Lower lobe of right lung (tissue), 2 donors: ENCODE results near the gene SMCO3. TPM values are rescaled to one million over a fixed set of nuclear protein-coding genes. Genes with fewer than 3 reads are reported as not detected.
"Not testable (repeated sequence)": the region's sequence is repeated elsewhere in the genome, so short reads cannot be mapped to it uniquely, and the experiment has no call there.

Experiments
- ATAC-seq, 2 donors: fragments of 200-7000 bp; cut with Tn5 transposase; one replicate each; pipeline ENCODE4 v1.9.1; 2020 to 2022; ENCODE audit warnings: mild to moderate bottlenecking in 2 of 2, moderate library complexity in 2 of 2
- DNase-seq: peaks from one replicate; pipeline ENCODE4 v3.0.0-alpha.2; 2020
- H3K27ac ChIP-seq: fragments of 200-600 bp; one replicate; pipeline ENCODE4 v1.8.0; 2022
- H3K27me3 ChIP-seq: fragments of 200-600 bp; one replicate; pipeline ENCODE4 v1.8.0; 2022; ENCODE audit warnings: low read depth
- H3K36me3 ChIP-seq: fragments of 200-600 bp; one replicate; pipeline ENCODE4 v1.8.0; 2022; ENCODE audit warnings: mild to moderate bottlenecking
- H3K4me1 ChIP-seq: fragments of 200-600 bp; one replicate; pipeline ENCODE4 v1.8.0; 2022
- H3K4me3 ChIP-seq: fragments of 200-600 bp; one replicate; pipeline ENCODE4 v1.8.0; 2022; ENCODE audit warnings: mild to moderate bottlenecking
- H3K9me3 ChIP-seq: fragments of 200-600 bp; one replicate; pipeline ENCODE4 v1.8.0; 2022
- CTCF ChIP-seq: fragments of 200-600 bp; IDR thresholded peaks from one replicate; pipeline ENCODE4 v1.8.0; 2022; ENCODE audit warnings: antibody characterized with exemption, mild to moderate bottlenecking
- intact Hi-C: fragments of 100-400 bp; cut with DNase I; formaldehyde crosslinking; loops from one replicate; pipeline ENCODE4 v1.11.0; 2022
- total RNA-seq: library from RNA; stranded (reverse); fragmentation: NEBNext Ultra II Directional; extraction: Animal tissue kit (Norgen Biotek cat#: 25700); gene quantifications from one replicate; pipeline ENCODE4 v1.2.1, GENCODE V29; 2021
- donor health status: DM: no; HTN: yes; CAD: no; lungs with severe emphysema.

The SMCO3 gene
- total RNA-seq, 1 donor from 2014 or later = 0.68 TPM

DNA sequence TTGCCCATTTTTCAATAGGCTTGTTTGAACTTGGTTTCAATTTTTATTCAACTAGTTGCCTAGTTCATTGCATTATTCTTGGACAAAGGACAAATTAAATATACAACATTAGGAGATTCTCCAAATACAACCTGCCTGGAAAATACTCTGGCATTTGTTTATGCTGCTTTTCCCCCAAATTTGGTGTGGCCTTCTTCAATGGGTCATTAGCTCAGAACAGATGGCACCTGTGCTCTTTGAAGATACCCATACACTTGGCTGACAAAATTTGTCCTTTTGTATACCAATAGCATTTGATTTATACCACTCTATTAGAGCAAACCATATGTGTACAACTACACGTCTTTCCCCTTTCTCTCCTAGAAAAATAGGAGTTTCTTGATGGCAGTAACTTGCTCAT lies 46.4 kb downstream of the SMCO3 start:
- DNase-seq = no peak
- peaks cover 22% of the 10 kb centered on the region for H3K4me1 ChIP-seq
- peak overlapping the region; percentile 83 for H3K4me3 ChIP-seq
- H3K27me3 ChIP-seq = no peaks in the 10 kb centered on the region
- ATAC-seq = no peak
- intact Hi-C loops = no loop called here
- no peaks in the 10 kb centered on the region for H3K9me3 ChIP-seq
- H3K36me3 ChIP-seq = no peaks in the 10 kb centered on the region
- no peak for TF ChIP-seq CTCF
- no peak overlapping the region for H3K27ac ChIP-seq

- H3K4me1 ChIP-seq = peaks cover 18% of the 10 kb centered on the region
- no peak for TF ChIP-seq CTCF
- H3K27me3 ChIP-seq = no peaks in the 10 kb centered on the region
- no peaks in the 10 kb centered on the region for H3K9me3 ChIP-seq
- DNase-seq = no peak
- H3K4me3 ChIP-seq = no peak overlapping the region
- H3K27ac ChIP-seq = no peak overlapping the region
- H3K36me3 ChIP-seq = no peaks in the 10 kb centered on the region
- intact Hi-C loops = no loop called here
- no peak for ATAC-seq
Measured at GRCh38 chr12:14766649-14767215, 47.2 kb downstream of the SMCO3 start.

GRCh38 chr12:14766020-14766419 lies 48.0 kb downstream of the SMCO3 start:
- H3K4me3 ChIP-seq, H3K9me3 ChIP-seq, H3K36me3 ChIP-seq, H3K27me3 ChIP-seq, intact Hi-C loops, ATAC-seq, H3K27ac ChIP-seq, DNase-seq: not testable (repeated sequence)
- H3K4me1 ChIP-seq = peaks cover 12% of the 10 kb centered on the region

DNA sequence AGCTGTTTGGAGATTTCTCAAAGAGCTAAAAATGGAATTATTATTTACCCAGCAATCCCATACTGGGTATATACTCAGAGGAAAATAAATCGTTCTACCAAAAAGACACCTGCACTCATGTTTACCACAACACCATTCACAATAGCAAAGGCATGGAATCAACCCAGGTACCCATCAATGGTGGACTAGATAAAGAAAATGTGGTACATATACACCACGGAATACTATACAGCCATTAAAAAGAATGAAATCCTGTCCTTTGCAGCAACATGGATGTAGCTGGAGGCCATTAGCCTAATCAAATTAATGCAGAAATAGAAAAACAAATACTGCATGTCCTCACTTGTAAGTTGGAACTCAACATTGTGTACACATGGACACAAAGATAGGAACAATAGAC lies 48.6 kb downstream of the SMCO3 start:
- DNase-seq (no peak), ATAC-seq (no peak)
- TF ChIP-seq CTCF = no peak
- Histone ChIP-seq H3K9me3 (no peaks in the 10 kb centered on the region), H3K4me1 (peaks cover 12% of the 10 kb centered on the region), H3K4me3 (no peak overlapping the region), H3K36me3 (no peaks in the 10 kb centered on the region), H3K27ac (no peak overlapping the region), H3K27me3 (no peaks in the 10 kb centered on the region)
- intact Hi-C loops = no loop called here

- intact Hi-C loops = not testable (repeated sequence)
Measured at GRCh38 chr12:14759711-14760280, 54.2 kb downstream of the SMCO3 start.

GRCh38 chr12:14756334-14757143 lies 57.4 kb downstream of the SMCO3 start:
- no peaks in the 10 kb centered on the region for H3K9me3 ChIP-seq
- H3K4me1 ChIP-seq = peaks cover 4% of the 10 kb centered on the region
- intact Hi-C loops = no loop called here
- H3K27me3 ChIP-seq = no peaks in the 10 kb centered on the region
- ATAC-seq (no peak), DNase-seq (peak; percentile 49)
- no peak overlapping the region for H3K27ac ChIP-seq
- TF ChIP-seq CTCF = peak; percentile 30
- H3K4me3 ChIP-seq = no peak overlapping the region
- H3K36me3 ChIP-seq = no peaks in the 10 kb centered on the region

More at GRCh38 chr12:14759711-14760280, 54.2 kb downstream of the SMCO3 start:
- not testable (repeated sequence) for H3K4me1 ChIP-seq, H3K27ac ChIP-seq, ATAC-seq, H3K27me3 ChIP-seq, DNase-seq, H3K9me3 ChIP-seq, H3K4me3 ChIP-seq, H3K36me3 ChIP-seq

Other genes with a start within 250 kb of the SMCO3 start
- gene PLBD1, start 246.3 kb downstream of the SMCO3 start, total RNA-seq = 106 TPM
- not detected for gene GUCY2C, start 117.6 kb downstream of the SMCO3 start, total RNA-seq
- gene WBP11, start 10.7 kb downstream of the SMCO3 start, total RNA-seq = 49.3 TPM
- 0.77 TPM for gene C12orf60, start 10.5 kb downstream of the SMCO3 start, total RNA-seq
- 3.7 TPM for gene ART4, start 29.3 kb upstream of the SMCO3 start, total RNA-seq
- 464 TPM for gene MGP, start 71.7 kb upstream of the SMCO3 start, total RNA-seq
- gene ERP27, start 124.4 kb upstream of the SMCO3 start, total RNA-seq = 16.2 TPM
- gene ARHGDIB, start 147.4 kb upstream of the SMCO3 start, total RNA-seq = 313 TPM
- 0.53 TPM for gene PDE6H, start 158.9 kb upstream of the SMCO3 start, total RNA-seq